NCI-H526 treated with DMSO at 0.1 percent for 48 hours (cell line): Measurements from ENCODE around the gene LYZ.

Experiments
- DNase-seq: peaks from one replicate; lab custom pipeline; 2025; lab: John Stamatoyannopoulos, UW

The LYZ gene

DNA sequence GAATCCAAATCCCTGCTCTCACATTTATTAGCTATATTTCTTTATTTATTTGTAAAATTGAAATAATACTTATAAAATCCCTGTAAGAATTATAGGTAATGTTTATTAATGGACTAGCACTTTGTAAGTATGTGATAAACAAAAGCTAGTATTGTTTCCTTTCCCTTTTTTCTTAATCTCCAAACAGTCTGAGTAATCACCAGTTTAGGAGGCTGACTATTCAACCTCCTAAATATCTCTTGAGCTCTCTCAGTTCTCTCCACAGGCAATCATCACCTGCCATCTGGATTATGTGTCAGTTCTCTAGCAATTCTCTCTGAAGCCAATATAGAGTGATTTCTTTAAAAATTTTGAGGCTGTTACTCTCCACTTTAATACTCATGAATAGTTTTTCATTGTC lies 9.2 kb upstream of the LYZ start:
- no peak for DNase-seq

GRCh38 chr12:69339999-69340398 lies 8.2 kb upstream of the LYZ start:
- no peak for DNase-seq

DNA sequence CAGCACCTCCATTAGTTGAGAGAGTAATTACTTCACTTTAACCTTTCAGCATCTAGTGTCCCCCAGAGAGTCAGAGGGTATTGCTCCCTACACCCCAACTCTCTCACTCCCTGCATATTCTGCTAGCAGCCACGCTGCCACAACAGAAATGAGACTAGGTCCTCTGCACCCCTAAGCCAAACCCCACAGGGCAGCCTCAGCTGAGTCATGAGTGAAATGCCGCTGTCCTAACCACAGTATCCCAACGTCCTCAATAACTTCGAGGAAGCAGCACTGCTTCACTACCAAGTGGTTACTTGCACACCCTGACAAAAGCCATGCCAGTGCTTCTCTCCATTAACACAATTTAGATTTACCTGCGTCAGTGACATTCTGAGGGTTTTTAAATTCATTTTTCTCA lies 6.9 kb upstream of the LYZ start:
- DNase-seq = no peak

- DNase-seq = no peak
Observed at GRCh38 chr12:69342421-69342820, 5.8 kb upstream of the LYZ start.

- no peak for DNase-seq
Observed at GRCh38 chr12:69343357-69343756, 4.8 kb upstream of the LYZ start.

DNA sequence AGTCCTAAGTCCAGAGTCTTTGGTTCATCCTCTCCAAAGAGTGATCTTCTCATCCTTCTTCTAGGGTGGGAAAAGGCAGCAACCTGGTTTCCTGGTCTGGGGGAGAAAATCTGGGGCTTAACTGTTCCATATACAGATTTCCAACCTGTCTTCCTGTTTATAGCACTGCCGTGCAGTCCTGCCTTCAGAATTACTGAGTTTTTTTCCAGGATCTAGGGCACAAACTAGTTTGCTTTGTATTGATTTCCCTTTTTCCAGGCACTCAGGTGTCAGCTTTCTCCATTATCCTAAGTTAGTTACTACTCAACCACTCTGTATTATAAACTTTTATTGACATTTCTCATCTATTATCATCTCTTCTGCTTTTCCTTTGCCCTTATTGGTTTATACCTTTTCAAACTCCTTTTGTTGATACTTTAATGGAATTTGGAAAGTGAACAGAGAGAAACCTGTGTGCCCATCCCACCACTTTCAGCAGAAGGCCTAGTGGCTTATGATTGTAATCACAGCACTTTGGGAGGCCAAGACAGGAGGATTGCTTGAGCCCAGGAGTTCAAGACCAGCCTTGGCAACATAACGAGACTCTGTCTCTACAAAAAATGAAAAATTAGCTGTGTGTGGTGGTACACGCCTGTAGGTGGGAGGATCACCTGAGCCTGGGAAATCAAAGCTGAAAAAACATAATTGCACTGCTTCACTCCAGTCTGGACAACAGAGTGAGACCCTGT lies 4.1 kb upstream of the LYZ start:
- DNase-seq = no peak

DNA sequence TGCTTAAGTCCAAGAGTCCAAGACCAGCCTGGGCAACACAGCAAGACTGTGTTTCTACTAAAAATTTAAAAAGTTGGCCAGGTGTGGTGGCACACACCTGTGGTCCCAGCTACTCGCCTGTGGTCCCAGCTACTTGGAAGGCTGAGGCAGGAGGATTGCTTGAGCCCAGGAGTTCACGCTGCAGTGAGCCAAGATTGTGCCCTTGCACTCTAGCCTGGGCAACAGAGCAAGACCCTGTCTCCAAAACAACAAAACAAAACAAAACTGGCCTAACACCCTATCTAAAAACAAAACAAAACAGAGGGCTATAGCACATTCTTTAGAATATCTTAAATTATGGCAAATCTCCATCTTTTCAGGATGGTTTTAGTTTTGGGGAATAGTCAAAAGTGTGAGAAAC lies 3.1 kb upstream of the LYZ start:
- DNase-seq = no peak

DNA sequence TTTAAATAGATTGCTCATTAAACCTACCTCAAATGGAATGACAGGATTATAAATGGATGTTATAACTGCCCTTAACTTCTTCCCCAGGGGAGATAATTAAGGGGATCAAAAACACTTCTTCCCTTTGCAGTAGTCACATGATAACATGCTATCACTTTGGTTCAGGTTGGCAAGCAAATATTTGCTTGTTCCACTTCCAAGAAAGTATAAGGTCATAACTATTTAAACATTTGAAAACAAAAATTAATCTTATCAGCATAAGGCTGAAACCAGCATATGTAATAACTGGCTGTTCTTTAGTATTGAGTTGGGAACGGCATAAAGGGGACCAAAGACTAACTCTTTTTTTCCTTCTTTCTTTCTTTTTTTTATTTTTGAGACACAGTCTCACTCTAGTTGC lies 2.4 kb upstream of the LYZ start:
- DNase-seq = no peak

DNA sequence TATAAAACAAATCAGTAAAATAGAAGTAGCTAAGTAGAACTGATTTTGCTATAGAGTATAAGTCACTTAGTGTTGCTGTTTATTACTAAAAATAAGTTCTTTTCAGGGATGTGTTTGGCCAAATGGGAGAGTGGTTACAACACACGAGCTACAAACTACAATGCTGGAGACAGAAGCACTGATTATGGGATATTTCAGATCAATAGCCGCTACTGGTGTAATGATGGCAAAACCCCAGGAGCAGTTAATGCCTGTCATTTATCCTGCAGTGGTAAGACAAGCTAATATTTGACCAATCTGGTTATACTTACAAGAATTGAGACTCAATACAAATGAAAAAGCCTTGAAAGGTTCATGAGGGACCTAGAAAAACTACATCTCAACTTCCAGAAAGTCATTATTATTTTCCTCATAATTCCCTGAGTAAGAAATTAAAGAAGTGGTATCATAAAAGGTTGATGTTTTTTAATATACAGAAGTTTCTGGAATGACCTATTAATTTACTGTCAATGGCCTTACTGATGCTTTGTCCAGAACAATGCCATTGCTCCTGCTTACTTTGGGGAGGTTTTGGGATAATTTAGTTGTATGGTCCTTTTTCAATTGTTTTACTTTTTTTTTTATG lies 1.9 kb downstream of the LYZ start:
- no peak for DNase-seq

DNA sequence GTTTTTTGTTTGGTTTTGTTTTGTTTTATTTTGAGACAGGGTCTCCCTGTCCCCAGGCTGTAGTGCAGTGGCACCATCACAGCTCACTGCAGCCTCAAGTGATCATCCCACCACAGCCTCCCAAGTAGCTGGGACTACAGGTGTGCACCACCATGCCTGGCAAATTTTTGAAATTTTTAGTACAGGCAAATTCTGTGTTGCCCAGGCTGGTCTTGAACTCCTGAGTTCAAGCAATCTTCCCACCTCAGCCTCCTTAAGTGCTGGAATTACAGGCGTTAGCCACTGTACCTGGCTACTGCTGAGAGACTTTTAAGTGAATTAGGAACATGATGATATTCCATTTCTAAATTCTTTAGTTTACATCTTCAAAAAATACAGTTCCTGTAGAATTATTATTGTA lies 2.6 kb downstream of the LYZ start:
- no peak for DNase-seq

GRCh38 chr12:69351462-69352236 lies 3.5 kb downstream of the LYZ start:
- DNase-seq = no peak

DNA sequence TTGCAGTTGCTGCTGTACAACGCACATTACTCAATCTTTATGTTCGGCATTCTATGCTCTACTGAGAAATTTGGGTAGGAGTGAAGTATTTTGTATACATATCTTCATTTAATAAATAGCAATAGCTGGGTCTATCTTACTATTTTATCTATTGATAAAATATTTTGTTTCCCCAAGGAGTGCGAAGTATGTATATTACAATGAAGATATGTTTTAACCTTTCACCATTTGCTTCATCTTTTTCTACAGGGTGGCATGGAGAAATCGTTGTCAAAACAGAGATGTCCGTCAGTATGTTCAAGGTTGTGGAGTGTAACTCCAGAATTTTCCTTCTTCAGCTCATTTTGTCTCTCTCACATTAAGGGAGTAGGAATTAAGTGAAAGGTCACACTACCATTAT lies 4.7 kb downstream of the LYZ start:
- no peak for DNase-seq

DNA sequence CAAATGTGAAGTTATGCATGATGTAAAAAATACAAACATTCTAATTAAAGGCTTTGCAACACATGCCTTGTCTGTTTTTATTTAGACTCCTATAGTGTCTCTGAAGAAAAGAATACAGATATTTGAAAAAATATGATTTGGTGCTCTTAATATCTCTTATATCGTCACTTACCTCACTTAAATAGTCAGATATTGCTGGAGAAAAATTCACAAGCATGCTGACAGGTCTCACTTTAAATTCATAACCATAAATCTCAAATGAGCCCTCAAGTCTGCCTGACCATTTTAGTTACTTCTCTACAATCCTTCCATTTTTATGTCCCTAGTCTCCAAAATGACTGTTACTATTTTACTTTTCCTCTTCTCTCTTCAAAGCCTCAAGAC lies 6.0 kb downstream of the LYZ start:
- DNase-seq = no peak

DNA sequence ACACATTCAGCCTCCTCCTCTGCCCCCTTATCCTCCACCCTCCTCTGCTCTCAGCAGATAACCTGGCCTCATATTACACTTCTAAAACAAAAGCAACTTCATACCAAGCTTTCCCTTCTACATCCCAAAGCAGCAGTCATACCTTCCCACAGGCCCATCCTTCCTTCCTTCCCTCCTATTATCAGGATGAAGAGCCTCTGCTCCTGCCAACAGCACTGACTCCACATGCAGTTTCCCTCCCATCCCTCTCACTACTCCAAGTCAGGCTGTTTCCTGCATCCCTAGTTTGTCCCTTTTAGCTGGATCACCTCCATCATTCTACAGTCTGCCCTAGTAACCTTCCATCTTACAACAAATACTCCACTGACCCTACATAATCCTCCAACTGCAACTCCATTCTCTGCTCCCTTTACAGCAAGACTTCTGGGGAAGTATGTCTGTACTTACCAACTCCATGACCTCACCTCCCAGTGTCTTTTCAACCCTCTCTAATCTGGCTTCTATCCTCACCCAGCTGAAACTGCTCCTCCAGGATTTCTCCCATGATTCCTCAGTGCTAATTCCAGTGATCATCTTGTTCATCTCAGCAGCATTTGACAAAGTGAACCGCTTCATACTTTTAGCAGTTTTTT lies 6.5 kb downstream of the LYZ start:
- DNase-seq = no peak

- no peak for DNase-seq
Observed at GRCh38 chr12:69355363-69356028, 7.3 kb downstream of the LYZ start.

DNA sequence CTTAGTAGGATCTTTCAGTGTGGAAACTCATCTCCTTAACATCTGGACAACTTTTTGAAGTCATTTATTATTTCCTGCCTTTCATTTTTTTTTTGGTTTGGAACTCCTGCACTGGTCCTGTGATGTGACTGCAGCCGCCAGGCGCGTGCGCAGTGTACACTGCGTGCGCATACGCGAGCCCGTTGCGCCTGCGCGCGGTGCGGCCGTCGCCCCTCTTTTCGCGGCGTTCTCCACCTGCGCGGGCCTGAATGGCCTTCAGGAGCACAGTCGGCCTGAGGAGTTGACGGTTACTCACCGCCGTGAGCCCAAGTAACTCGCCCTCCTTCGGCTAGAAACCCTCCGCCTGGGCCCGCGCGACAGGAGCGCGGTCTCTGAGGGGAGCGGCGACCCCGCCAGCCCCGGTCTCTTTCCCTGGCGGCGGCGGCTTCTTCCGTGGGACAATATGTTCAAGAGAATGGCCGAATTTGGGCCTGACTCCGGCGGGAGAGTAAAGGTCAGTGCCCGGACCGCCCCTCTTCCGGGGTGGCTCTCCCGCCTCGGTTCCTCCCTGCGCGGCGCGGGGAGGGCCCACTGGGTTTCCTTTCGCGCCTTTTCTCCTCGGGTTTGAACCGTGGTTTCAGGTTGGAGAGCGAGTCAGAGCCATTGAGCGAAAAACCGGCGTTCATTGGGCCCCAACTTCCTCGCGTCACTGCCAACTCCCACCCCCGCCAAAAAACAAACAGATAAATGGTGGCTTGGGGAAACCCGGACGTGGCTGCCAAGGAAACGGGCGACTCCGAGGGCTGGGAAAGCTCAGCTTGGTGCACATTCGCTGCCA lies 11.6 kb downstream of the LYZ start, which contains the start of gene YEATS4:
Gene YEATS4, plus strand, starts transcription at position 213 of the 817 bp plus-strand sequence. Its CDS starts 230 bp downstream, at position 443.
- DNase-seq = peak; percentile 88

DNA sequence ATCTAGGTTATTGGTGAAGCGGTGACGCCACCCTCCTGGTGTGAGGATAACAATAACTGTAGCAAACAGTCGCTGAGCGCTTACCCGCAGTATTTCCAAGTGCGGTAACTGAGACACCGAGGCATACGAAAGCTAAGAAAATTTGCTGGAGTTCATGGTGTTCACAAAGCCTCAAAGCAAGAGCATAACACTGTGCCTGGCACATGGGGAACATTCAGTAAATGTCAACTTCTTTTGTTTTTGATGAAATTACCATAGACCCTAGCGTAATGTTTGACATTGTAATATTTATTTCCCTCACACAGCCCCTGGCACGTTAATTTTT lies 12.1 kb downstream of the LYZ start:
- DNase-seq = no peak

DNA sequence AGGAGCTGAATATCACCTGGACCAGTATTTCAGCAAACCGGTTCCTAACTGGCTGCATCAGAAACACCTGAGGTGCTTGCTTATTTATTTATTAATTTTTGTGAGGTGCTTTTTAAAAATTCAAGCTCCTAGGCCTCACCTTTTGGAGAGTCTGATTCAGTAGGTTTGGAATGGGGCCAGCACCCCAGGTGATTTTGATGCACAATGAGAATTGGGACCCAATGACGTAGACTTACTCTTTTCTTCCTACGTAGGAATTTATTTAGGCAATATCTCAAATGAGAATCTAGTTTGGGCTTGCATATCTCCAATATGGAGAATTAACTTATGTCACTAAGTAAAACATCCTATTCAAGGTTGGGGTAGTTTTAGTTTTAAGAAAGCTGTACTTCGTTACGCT lies 18.6 kb downstream of the LYZ start:
- no peak for DNase-seq

- DNase-seq = no peak
Observed at GRCh38 chr12:69368171-69368570, 20.0 kb downstream of the LYZ start.

- DNase-seq = no peak
Observed at GRCh38 chr12:69383074-69383473, 34.9 kb downstream of the LYZ start.

GRCh38 chr12:69385038-69385437 lies 36.9 kb downstream of the LYZ start:
- no peak for DNase-seq
